Measurements from ENCODE around the gene TSPAN15. TPM values are rescaled to one million over a fixed set of nuclear protein-coding genes. Genes with fewer than 3 reads are reported as not detected.
A peak's percentile ranks its signal among the peaks of the same experiment; 100 is the strongest.

TSPAN15 gene
- total RNA-seq, 6 donors from 2014 or later, result 19.9 to 69.5 (median 63.0) TPM

DNA sequence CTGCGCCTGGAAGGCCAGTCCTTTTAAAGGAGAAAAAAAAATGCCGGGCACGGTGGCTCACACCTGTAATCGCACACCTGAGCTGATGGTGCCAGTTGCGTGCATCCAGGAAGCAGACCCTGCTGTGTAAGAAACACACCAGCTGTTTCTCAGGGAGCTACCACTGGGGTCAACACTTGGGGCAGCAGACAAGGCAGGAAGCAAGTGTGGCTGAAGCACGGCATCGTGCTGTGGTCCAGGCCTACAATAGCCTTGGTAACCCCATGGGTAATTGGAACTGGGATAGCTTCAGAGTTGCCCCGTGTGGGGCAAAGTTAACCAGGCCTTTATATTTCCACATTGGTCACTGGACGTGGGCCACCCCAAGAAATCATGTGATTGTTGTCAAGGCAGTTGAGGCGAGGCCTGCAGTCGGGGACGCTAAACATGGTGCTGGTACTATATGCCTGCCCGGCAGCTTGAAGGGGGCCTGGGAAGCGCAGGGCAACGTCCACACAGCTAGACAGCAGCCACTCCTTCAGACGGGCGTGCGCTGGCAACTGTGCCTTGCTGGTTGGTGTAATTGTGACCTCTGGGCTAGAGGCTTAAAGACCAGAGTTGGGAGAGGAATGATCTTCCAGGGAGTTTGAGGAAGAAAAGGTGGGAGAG lies 32.0 kb upstream of the TSPAN15 start:
- H3K4me3 ChIP-seq, result no peak overlapping the region
- H3K27me3 ChIP-seq, result no peaks in the 10 kb centered on the region
- ATAC-seq (ENCODE audit: low FRiP score in 2 of 2), result no peak
- peaks cover 4 to 26% (median 10%) of the 10 kb centered on the region in 4 donors for H3K4me1 ChIP-seq
- 93 to 96% methylated on average over 18 of the region's 18 CpGs for WGBS, 2 donors
- no peaks in the 10 kb centered on the region for H3K36me3 ChIP-seq
- no peak overlapping the region for H3K27ac ChIP-seq
- no peaks in the 10 kb centered on the region for H3K9me3 ChIP-seq
- DNase-seq, result no peak
- no peak for TF ChIP-seq CTCF (IDR thresholded peaks at IDR 0.05)
- TF ChIP-seq EP300 (IDR thresholded peaks at IDR 0.05), result no peak
- no peak for TF ChIP-seq POLR2AphosphoS5 (IDR thresholded peaks at IDR 0.05)
- no peak for TF ChIP-seq POLR2A (IDR thresholded peaks at IDR 0.05)

- 86 to 91% methylated on average over 11 of the region's 11 CpGs for WGBS, 2 donors
- ATAC-seq (ENCODE audit: low FRiP score in 2 of 2), result no peak
- H3K4me3 ChIP-seq, result no peak overlapping the region
- peaks cover 4 to 29% (median 10%) of the 10 kb centered on the region in 4 donors for H3K4me1 ChIP-seq
- no peaks in the 10 kb centered on the region for H3K36me3 ChIP-seq
- H3K9me3 ChIP-seq, result no peaks in the 10 kb centered on the region
- no peak for DNase-seq
- TF ChIP-seq EP300 (IDR thresholded peaks at IDR 0.05), result no peak
- TF ChIP-seq POLR2A (IDR thresholded peaks at IDR 0.05), result no peak
- TF ChIP-seq CTCF (IDR thresholded peaks at IDR 0.05), result no peak
- TF ChIP-seq POLR2AphosphoS5 (IDR thresholded peaks at IDR 0.05), result no peak
- no peak overlapping the region for H3K27ac ChIP-seq
- H3K27me3 ChIP-seq, result no peaks in the 10 kb centered on the region
Observed at GRCh38 chr10:69419744-69420126, 31.5 kb upstream of the TSPAN15 start.

DNA sequence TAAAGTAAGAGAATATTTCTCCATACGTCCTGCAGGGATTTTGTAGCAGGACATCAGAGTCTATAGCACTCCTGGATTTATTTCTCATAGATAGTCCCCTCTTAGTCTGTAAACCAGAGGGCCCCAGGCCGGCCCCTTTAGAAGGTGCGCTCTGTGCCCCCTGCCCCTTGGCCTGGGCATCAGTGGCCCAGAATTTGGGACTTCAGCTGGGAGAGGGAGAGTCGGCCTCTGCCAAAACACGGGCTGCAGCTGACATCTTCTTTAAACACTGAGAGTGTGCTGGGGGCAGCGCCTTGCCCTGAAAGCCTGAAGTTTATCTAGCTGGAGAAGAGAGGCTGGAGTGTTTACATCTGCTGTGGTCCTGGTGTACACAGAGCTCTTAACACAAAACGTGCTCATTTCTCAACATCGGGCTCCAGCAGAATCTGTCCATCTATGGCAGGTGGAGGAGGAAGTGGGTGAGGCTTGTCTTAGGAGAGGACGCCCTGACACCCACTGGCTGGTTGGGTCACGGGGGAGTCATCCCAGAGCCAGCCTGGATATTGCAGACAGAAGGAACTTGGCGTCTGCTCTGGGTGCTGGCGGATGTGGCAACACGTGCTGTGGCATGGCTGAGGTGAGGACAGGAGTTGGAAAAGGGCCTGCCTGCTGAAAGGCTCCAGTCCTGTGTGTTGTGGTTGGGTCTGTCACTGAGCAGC lies 29.5 kb upstream of the TSPAN15 start:
- Histone ChIP-seq H3K9me3 (no peaks in the 10 kb centered on the region), H3K27me3 (no peaks in the 10 kb centered on the region), H3K4me3 (no peak overlapping the region), H3K4me1 (peaks cover 15 to 47% (median 22%) of the 10 kb centered on the region in 4 donors), H3K36me3 (no peaks in the 10 kb centered on the region), H3K27ac (peak overlapping the region in 3 of 4 donors; percentile 40 to 79 (median 72))
- ATAC-seq (ENCODE audit: low FRiP score in 2 of 2) (peak; percentile 60 to 78), DNase-seq (peak in 1 of 2 donors; percentile 95)
- 40 to 48% methylated on average over 13 of the region's 13 CpGs for WGBS, 2 donors
- TF ChIP-seq POLR2AphosphoS5 (IDR thresholded peaks at IDR 0.05), result peak; percentile 48 to 79
- TF ChIP-seq EP300 (IDR thresholded peaks at IDR 0.05), result peak in 2 of 4 donors; percentile 20 to 75
- peak in 1 of 4 donors; percentile 30 for TF ChIP-seq POLR2A (IDR thresholded peaks at IDR 0.05)
- TF ChIP-seq CTCF (IDR thresholded peaks at IDR 0.05), result no peak

DNA sequence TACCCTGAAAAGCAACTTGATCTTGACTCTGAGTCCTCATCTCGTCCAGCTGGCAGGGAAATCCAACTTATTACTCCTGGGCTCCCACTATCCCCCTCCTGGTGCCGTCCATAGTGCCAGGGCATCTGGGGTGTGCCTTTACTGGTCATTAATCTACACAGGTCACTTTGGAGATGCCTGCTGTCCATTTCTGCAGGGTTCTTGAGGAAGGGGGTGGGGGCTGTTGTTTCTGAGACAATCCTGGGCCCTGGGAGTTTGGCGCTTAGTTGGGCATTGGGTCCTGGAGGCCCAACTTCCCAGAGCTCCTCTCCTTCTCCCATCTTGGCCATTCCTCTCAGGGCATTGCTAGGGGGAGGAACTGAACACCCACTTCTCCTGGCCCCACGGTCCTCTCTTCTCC lies 28.6 kb upstream of the TSPAN15 start:
- Histone ChIP-seq H3K9me3 (no peaks in the 10 kb centered on the region), H3K36me3 (no peaks in the 10 kb centered on the region), H3K4me1 (peaks cover 16 to 49% (median 23%) of the 10 kb centered on the region in 4 donors), H3K27me3 (no peaks in the 10 kb centered on the region), H3K27ac (peak overlapping the region in 2 of 4 donors; percentile 72 to 79), H3K4me3 (no peak overlapping the region)
- DNase-seq (no peak), ATAC-seq (ENCODE audit: low FRiP score in 2 of 2) (no peak)
- TF ChIP-seq EP300 (IDR thresholded peaks at IDR 0.05), result no peak
- TF ChIP-seq POLR2A (IDR thresholded peaks at IDR 0.05), result no peak
- TF ChIP-seq POLR2AphosphoS5 (IDR thresholded peaks at IDR 0.05), result no peak
- no peak for TF ChIP-seq CTCF (IDR thresholded peaks at IDR 0.05)
- 91 to 99% methylated on average over 4 of the region's 4 CpGs for WGBS, 2 donors
